Skin of body (tissue), 2 donors: ENCODE results near the gene GFRA4. TPM values are rescaled to one million over a fixed set of nuclear protein-coding genes. Genes with fewer than 3 reads are reported as not detected.

Experiments used
- DNase-seq: peaks from one replicate; lab custom pipeline; 2025; lab: John Stamatoyannopoulos, UW
- total RNA-seq: library from RNA; depleted of rRNA; stranded (reverse); fragments of >200 nt; gene quantifications from one replicate; pipeline ENCODE4 v1.2.3, GENCODE V29; 2014

GFRA4 gene, protein sequence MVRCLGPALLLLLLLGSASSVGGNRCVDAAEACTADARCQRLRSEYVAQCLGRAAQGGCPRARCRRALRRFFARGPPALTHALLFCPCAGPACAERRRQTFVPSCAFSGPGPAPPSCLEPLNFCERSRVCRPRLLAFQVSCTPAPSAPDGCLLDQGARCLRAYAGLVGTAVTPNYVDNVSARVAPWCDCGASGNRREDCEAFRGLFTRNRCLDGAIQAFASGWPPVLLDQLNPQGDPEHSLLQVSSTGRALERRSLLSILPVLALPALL
- total RNA-seq = not detected

DNA sequence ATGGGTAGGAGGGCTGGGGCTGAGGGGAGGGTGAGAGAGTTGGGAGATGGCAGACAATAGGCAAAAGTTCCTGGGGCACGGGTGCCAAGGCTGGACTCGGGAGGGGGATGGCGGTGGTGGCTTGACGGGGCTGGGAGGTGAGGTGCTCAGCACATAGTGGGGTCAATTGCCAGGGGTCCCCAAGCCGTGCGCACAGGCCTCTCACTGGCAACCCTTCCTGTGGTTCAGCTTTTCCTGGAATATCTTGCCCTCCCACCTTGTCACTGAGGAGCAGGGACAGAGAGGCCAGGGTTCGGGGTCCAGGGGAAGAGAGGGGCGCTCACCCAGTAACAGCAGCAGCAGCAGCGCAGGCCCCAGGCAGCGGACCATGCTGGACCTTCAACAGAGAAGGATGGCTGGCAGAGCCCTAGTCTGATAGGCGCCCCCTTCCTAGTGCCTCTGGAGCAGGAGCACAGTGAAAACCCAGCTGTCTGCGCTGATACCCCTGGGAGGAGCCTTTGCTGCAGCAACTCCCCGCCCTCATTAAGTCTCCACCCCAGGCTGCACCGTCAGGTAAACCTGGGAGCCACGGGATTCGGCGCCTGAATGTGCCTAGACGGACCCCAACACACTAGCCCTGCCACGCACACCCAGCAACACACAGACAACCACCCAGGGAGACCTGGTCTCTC is at the start of gene GFRA4:
Gene GFRA4 (minus strand): TSS at position 369 of the 671 bp plus-strand sequence. CDS start 0 bp downstream, at position 369.
- DNase-seq = no peak

DNA sequence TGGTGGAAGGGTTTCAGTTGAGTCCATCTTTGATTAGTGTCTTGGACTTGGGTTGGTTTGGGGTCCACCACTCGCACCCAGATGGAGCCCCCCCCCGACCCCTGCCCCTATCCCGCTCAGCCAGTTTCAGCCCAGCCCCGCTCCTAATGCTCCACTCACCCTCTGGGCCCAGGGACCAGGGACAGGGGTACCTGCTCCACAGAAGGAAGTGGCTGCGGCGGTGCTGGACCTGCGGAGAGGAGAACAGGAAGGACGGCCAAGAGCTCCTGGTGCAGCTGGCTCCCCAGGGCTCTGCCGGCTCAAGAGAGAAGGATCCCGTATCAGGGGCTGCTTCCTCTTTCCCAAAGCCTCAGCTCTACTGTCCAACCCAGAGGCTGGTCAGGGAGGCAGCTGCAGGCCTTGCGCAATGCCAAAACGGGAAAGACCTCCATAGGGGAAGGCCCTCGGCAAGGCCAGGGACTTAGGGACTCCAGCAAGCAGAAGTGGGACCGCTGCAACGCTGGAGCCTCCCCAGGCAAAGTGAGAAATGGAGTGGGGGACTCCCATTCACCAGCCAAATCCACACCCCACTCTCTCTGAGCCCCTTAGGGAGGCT is 49.2 kb upstream of the GFRA4 start, which contains the start of gene SIGLEC1:
Gene SIGLEC1 (minus strand): TSS at position 322 of the 595 bp plus-strand sequence. CDS start 5,472 bp downstream, outside the sequence.
- DNase-seq = no peak

DNA sequence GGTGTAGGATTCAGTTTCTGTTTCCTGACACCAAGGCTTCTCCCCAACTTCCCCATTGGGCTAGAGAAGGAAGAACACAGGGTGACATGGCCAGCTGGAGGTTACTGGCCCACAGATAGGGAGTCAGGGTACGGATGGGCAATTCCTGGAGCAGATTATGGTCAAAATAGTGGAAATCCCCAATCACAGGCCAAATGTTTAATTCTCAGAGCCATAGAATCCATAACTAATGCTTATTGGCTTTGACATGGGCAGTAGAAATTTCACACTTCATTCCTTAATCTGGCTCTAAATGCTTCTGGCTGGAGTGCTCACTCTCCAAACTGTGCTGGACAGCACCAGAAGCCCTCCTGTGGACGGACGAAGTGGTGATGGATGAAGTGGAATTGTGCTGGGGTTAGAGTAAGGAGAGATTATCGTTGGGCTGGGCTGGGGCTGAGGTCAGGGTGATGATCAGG is 48.3 kb upstream of the GFRA4 start:
- no peak for DNase-seq

DNA sequence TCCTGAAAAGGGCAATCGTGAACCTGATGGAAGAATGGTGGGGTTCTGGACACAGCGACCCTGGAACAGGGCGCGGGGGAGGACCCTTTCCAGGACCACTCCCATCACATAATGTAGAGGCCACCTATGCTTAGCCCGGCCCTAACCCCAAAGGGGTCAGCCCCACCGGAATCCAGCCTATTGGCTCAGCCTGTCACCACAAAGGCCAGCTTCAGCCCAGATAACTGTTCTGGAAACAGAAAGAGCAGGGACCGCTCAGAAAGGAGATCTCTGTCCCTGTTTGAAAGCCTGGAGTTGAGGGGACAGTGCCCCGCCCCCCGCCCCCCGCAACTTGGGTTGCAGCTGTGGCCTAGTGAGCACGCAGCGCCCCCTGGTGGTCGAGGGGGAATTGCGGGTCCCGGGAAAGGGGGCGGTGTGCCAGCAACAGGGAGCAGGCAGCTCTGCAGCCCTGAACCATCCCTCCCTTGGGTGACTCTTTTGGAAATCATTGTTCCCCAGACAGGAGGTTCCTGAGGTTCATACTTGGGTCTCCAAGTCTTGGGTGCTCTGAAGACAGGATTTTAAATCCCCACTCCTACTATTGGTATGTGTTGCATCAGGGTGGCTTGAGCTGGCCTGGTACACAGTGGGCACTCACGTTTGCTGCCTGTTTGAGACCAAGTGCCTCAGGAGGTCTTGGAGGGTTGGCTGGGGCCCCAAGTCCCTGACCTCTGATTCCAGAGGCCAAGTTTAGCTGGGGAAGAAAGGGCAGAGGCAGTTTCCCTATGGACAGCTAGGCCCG is 47.7 kb upstream of the GFRA4 start:
- DNase-seq = peak; percentile 41

DNA sequence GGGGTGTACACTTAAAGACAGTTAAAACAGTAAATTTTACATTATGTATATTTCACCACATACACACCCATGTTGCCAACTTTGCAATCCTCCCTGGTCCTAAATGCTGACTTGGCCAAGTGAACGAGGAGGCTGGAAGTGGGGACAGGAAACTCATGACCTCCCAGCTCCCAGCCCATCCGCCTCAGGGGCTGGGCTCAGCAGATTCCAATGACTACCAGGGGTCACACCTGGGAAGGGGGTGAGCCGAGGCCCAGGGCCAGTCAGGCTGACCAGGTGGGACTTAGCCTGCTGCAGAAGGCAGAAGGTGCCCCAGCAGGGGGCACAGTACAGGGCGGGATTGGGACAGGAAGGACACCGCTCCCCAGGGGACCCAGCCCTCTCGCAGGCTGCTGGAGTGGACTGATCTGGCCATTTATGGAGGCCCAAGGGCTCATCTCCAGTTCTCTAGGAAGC is 46.8 kb upstream of the GFRA4 start:
- DNase-seq = no peak

DNA sequence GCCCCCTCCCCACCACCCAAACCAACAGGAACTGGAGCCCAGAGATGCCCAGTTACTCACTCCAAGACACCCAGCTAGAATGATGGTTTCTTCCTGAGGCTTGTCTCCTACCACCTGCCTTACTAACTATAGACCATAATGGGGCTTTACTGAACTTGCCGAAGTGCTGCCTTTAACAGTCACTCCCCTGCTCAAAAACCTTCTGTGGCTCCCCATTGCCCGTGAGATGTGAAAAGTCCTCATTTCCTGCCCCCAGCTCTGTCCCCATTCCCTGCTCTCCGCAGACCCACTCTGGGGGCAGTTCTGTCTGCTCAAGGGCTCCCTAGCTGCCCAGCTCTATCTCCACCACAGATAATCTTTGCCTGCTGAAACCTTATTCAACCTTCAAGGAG is 44.3 kb upstream of the GFRA4 start:
- DNase-seq = no peak

DNA sequence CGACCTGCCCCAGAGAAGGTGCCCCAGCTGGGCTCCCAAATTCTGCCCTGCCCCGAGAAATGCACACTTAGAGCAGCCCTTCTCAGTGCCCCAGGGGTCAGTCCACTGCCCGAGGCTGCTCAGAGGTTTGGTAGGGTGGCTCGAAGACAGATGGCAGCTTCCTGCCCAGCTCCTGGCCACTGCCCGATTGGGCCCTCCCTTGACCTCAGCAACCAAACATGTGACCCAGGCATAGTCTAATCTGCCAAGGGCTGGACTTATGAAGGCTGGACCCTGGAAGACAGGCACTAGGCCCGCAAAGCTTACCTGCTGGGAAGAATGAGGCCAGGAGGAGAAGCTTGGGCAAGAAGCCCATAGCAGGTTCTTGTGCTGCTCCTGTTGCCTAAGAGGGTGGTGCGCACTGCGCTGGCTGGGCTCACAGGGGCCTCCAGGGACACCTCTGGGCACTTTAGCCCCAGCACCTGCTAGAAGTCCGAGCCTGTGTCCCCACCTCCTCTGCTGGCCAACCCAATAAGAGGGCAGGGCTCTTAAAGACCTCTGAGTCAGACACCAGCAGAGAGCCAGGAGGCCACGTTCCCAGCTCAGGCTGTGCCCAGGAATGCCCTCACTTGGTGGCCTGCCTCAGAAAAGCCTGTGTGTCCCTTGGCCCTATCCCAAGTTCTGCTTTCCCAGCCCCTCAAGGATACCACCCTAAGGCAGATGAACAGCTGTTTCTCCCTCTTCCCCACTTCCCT is 43.7 kb upstream of the GFRA4 start:
- no peak for DNase-seq

DNA sequence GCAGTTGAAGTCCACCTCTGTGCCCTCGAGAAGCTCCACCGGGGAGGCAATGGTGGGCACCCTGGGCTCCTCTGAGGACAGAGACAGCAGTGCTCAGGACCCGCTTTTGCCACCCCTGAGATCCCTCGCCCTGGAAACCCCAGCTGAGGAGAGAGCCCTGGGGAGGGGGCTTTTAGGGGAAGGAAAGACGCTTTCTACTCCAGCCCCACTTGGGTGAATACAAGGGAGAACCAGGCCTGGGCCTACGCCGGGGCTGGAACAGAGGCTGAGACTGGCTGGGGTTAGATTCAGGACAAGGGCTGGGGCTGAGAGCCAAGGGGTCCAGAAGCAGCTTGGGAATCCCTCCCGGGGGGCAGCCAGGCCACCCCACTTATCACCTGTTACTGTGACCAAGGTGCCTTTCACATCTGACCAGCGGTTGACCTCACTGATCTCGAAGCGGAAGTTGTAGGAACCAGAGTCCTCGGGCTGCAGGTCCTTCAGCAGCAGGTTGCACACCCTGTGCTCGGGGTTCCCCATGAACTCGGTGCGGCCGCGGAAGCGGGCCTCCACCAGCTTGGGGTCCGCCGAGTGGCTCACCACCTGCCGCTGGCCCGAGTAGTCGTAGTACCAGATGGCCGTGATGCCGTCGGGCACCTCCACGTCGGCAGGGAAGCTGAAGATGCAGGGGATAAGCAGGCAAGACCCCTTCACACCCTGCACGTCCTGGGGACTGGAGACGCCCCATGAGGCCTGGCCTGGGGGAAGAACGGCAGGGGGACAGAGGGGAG is 43.0 kb upstream of the GFRA4 start:
- no peak for DNase-seq

DNA sequence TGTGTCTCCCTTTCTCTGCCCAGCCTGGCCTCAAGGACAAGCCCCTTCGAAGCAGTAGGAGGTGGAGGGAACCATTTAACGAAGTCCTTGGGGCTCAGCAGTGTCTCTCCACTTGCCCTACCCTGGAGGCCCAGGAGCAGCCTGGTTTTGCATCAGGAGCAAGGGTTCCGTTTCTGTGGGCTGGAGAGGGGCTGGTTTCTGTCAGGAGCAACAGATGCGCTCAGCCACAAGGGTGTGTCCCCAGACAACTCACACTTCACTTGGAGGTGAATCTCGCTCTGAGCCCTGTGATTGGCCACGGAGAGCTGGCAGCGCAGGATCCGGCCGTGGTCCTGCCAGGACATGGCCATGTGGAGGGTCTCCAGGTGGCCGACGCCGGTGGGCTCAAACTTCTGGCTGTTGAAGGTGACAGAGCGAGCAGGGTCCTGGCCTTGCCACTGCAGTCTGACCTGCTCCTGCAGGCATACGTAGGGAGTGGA is 42.3 kb upstream of the GFRA4 start:
- no peak for DNase-seq

DNA sequence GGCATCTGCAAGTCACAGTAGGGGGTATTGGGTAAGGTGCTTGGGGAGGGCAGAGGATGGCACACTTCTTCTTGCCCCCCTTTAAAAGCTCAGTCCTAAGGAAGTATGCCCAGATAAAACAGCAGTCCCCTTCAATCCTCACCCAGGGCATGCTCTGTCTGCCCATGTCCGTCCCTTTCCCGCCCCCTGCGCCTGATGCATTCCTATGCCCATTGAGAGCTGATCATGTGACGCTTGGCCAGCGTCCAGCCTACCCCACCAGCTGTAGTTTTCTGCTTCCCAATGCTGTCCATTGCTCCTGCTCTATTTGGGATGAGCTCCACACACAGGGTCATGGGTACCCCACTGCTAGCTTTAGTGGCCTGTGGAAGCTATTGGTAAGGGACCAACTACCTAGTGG is 40.9 kb upstream of the GFRA4 start:
- DNase-seq = no peak

DNA sequence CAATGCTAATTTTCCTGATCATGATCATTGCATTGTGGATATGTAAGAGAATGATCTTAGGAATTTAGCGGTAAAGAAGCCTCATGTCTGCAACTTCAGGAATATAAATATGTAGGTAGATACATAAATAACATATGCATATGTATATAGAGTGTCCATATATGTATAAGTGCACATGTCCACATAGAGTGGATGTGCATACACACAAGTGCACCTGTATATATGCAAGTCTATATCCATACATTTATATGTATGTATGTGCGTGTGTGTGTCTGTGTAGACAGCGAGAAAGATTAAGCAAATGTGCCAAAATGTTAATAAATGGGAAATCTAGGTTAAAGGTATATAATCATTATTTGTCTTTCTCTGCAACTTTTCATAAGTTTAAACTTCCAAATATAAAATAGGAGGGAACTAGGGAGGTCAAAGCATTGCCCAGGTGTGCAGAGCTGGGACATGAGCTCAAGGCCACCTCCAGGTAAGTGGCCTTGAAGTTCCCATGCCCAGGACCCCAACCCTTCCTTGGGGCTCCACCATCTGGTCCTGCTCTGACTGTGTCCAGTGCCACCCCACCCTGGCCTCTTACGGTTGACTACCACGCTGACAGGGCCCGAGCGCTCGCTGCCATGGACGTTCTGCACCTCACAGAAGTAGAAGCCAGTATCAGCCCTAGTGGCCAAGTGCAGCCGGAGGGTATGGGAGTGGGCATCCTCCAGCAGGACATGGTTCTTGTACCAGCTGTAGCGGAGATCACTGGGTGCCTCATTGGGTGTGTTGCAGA is 39.6 kb upstream of the GFRA4 start:
- DNase-seq = no peak

DNA sequence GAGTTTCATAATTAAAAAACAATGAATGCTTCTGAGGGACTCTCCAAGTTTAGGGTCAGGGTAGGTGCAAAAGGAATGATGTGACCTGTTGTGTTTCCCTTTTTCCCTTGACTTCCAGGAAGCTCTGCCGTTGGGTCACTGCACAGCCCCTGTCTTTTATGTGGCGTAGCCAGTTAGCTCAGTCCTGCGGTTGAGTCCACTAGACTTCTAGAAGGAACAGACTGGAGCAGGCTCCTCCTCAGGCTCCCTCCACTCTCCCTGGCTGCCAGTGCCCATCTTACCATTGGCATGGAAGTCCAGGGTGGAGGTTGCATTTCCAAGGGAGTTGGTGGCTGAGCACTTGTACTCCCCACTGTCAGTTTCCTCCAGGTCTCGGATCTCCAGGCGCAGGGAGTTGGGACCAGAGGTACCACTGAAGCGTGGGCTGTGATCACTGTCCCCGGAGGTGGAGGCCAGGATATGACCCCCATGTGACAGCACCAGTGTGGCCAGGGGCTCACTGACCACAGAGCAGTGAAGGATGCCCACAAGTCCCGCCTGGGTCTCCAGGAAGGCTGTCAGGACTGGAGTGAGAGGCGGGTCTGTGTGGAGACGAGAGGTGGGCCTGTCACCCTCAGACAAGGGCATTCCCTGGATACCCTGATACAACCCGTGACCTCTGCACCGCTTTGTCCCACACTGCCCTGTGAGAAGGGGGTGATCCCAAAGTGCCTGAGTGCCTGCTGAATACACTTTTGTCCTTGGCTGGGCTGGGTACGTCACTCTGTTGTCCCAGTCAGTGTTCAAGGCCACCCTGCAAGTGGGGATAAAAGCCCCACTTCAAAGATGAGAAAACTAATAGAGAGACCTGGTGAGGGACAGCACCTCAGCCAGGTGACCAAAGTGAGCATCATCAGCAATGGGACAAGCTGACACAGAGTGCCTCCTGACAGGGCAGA is 38.1 kb upstream of the GFRA4 start:
- DNase-seq = no peak

DNA sequence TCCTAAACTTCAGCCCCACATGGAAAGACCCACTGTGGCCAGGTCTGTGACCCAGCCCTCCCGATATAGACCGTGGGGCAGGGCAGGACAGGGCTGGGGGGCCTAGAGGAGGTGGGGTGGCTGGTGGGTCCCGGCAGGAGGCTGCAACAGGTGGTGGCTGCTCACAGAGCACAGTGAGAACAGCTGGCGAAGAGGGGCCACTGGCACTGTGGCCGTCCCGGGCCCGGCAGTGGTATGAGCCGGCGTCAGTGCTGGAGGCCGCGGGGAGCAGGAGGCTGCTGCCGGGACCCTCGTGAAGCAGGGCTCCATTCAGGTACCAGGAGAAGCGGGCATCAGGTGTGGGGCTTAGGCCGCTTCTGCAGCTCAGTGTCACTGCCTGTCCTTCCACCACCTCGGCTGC is 35.8 kb upstream of the GFRA4 start:
- DNase-seq = no peak

DNA sequence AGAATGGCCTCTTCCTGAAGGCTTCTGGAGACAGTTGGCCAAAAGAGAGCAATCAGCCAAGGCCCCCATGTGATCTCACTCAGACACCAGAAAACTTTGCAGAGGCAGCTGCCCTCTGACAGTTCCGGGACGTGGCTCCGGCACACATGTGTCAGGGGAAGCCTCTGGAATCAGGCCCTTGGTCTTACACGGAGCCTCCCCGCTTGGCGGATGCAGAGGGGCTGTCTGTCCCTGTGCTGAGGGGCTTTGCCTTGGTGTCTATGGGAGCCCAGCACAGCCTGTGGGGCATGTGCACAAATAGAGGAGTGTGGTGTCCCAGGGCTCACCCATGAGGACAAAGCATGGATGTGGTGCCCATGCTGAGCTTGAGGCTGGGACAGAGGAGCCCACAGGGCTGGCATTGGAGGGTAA is 35.4 kb upstream of the GFRA4 start:
- no peak for DNase-seq

DNA sequence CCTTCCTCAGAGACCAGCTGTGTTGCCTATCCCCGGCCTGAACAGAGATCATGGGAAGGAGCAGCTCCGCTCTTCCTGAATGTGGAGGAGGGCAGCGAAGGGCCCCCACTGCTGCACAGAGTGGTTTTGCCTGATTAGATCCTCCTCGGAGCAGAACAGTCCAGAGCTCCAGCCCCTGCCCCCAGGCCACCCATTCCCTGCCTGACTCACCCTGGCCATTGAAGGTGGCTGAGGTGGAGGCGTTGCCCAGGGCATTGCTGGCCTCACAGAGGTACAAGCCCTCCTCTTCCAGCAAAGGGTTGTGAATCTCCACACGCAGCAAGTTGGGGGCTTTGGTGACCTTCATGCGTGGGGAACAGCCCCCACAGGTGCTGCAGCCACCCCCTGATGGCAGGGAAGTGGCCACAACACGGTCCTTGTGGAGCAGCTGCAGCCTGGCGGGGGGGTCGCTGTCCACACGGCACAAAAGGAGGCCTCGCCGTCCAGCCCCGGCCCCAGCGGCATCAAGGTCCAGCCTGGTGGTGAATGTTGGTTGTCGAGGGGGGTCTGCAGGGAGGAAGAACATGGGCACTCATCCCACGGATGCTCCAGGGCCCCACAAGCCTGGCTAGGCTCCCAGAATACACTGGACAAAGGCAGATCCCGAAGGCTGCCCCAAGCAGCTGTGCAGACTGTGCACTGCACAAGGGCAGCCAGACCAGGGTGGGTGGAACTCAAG is 34.5 kb upstream of the GFRA4 start:
- DNase-seq = no peak

DNA sequence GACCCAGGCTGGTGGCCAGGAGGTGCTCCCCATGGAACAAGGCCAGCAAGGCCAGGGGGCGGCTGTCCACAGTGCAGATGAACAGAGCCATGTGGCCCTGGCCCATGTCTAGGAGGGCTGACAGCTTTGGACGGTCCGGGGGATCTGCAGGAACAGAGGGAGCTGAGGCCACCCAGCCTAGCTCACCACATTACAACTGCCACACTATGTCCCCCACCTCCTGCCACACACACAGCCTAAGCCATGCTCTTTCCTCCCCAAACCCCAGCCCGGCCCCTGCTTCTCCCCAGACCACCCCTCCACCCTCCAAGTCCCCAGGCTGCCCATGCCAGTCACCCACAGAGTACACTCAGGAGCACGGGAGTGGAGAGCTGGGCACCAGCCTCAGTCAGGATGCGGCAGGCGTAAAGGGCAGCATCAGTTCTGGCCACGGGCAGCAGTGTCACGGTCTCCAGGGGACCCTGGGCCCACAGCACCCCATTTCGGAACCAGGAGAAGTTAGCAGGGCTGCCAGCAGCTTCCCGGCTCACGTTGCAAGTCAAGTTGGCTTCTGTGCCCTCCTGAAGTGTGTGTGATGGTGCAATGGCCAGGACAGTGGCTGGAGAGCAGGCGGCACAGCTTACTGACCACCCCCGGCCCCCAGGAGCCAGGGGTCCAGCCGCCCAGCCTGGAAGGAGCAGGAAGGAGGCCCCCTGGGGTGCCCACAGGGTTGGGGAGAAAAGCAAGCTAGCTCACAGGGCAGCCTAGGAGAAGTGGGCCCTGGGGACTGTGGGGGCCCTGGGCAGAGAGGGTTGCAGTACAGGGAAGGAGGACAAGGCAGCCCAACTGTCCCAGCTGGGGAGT is 33.8 kb upstream of the GFRA4 start:
- DNase-seq = no peak

DNA sequence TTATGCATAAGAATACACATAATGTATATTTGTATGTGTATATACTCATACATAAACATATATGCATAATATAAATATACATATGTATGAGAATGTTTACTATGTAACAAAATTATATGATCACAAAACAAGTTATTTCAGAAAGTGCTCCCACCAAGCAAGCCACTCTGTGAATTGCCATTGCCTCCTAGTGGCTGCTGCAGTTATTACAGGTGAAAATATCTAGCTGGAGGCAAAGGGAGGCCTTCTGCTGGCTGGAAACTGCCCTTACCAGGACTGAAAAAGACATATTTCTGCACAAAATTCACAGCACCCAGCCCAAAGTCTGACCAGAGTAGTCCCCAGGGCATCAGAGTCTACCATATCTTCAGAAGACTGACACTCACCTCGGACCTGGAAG is 33.0 kb upstream of the GFRA4 start:
- DNase-seq = no peak
